GM18870 (cell line): ENCODE data around the gene TPH2.

Experiments
- ATAC-seq: cut with Tn5 transposase; IDR thresholded peaks from one replicate; pipeline ENCODE4 v1.9.1; 2021; ENCODE audit warnings: moderate library complexity; ENCODE audit not compliant: unreplicated experiment

Gene TPH2

GRCh38 chr12:72030277-72030676 lies 91.6 kb downstream of the TPH2 start:
- ATAC-seq = no peak

- no peak for ATAC-seq
These were observed 92.4 kb downstream of the TPH2 start for GRCh38 chr12:72031066-72031465.

- ATAC-seq = no peak
These were observed 95.3 kb downstream of the TPH2 start for GRCh38 chr12:72033991-72034390.

- no peak for ATAC-seq
These were observed 97.0 kb downstream of the TPH2 start for GRCh38 chr12:72035625-72036024.

- no peak for ATAC-seq
These were observed 97.7 kb downstream of the TPH2 start for GRCh38 chr12:72036393-72036792.

- ATAC-seq = no peak
These were observed 98.6 kb downstream of the TPH2 start for GRCh38 chr12:72037006-72037795.

GRCh38 chr12:72041811-72042210 lies 103.2 kb downstream of the TPH2 start:
- ATAC-seq = no peak

- no peak for ATAC-seq
These were observed 115.0 kb downstream of the TPH2 start for GRCh38 chr12:72053604-72054003.

- no peak for ATAC-seq
These were observed 115.9 kb downstream of the TPH2 start for GRCh38 chr12:72054511-72054910.

- no peak for ATAC-seq
These were observed 118.8 kb downstream of the TPH2 start for GRCh38 chr12:72057330-72057914.

GRCh38 chr12:72063073-72063472 lies 124.4 kb downstream of the TPH2 start:
- ATAC-seq = no peak

GRCh38 chr12:72071030-72071429 lies 132.4 kb downstream of the TPH2 start:
- ATAC-seq = no peak

GRCh38 chr12:72072592-72073212 lies 134.1 kb downstream of the TPH2 start:
- ATAC-seq = no peak

- no peak for ATAC-seq
These were observed 135.4 kb downstream of the TPH2 start for GRCh38 chr12:72074065-72074464.

- no peak for ATAC-seq
These were observed 136.3 kb downstream of the TPH2 start for GRCh38 chr12:72074956-72075355.

GRCh38 chr12:72075401-72075800 lies 136.8 kb downstream of the TPH2 start:
- ATAC-seq = no peak

GRCh38 chr12:72075891-72076557 lies 137.4 kb downstream of the TPH2 start:
- ATAC-seq = no peak

- ATAC-seq = no peak
These were observed 137.9 kb downstream of the TPH2 start for GRCh38 chr12:72076558-72076915.

- no peak for ATAC-seq
These were observed 138.6 kb downstream of the TPH2 start for GRCh38 chr12:72077111-72077820.

- ATAC-seq = no peak
These were observed 143.1 kb downstream of the TPH2 start for GRCh38 chr12:72081777-72082176.
